ENCODE data around the gene FHL2.

Gene FHL2

DNA sequence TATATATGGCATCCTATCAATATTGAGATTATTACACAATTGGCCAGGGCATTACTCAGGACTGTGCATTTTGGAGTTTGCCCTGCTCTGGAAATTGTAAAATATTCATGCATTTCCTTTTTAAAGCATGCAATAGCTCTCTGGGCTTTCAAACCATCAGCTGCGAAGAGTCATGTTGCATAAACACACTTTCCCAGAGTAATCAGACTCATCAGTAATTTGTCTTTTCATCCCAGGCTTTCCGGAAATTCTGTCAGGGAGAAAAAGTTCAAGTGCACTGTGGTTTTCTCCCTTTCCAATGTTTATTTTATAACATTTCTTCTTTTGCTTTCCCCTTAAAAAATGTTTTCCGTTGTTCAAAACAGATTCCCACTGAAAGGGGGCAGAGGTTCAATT, 38.9 kb upstream of the FHL2 start:
- DNase-seq (ENCODE audit: extremely low read depth, insufficient read length): no peak
- TF ChIP-seq, protein P1, sequence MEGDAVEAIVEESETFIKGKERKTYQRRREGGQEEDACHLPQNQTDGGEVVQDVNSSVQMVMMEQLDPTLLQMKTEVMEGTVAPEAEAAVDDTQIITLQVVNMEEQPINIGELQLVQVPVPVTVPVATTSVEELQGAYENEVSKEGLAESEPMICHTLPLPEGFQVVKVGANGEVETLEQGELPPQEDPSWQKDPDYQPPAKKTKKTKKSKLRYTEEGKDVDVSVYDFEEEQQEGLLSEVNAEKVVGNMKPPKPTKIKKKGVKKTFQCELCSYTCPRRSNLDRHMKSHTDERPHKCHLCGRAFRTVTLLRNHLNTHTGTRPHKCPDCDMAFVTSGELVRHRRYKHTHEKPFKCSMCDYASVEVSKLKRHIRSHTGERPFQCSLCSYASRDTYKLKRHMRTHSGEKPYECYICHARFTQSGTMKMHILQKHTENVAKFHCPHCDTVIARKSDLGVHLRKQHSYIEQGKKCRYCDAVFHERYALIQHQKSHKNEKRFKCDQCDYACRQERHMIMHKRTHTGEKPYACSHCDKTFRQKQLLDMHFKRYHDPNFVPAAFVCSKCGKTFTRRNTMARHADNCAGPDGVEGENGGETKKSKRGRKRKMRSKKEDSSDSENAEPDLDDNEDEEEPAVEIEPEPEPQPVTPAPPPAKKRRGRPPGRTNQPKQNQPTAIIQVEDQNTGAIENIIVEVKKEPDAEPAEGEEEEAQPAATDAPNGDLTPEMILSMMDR (IDR thresholded peaks at IDR 0.05; ENCODE audit: insufficient read depth, low read length, poor library complexity, severe bottlenecking): no peak
- no peak overlapping the region for H3K4me3 ChIP-seq (replicated peaks; ENCODE audit: low read depth, low read length)

DNA sequence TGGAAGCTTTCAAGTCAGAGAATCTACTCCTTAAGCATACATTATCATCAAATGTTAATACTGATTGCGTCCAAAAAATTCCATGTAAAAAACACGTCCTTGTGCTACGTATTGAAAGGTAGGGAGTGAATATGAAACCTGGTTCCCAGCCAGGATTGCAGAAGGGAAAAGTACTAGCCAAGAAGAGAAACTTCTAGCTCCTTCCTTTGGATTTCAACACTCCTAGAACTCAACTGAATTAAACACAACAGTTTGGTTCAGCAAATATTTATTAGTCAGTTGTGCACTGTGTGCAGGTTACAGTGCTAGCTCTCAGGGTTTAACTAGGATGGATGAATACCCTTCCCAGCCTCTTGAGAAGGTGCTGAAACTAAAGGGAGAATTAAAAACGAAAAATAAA, 33.9 kb upstream of the FHL2 start:
- TF ChIP-seq, protein P1 (IDR thresholded peaks at IDR 0.05; ENCODE audit: insufficient read depth, low read length, poor library complexity, severe bottlenecking): no peak
- Histone ChIP-seq H3K27me3 (replicated peaks; ENCODE audit: control insufficient read depth, insufficient read depth, low read length) (no peaks in the 10 kb centered on the region), H3K36me3 (ENCODE audit: control insufficient read depth, insufficient read depth, low read length) (no peaks in the 10 kb centered on the region), H3K4me3 (replicated peaks; ENCODE audit: low read depth, low read length) (no peak overlapping the region)
- DNase-seq (ENCODE audit: extremely low read depth, insufficient read length): no peak

More for the DNA sequence above, 38.9 kb upstream of the FHL2 start:
- Histone ChIP-seq H3K36me3 (ENCODE audit: control insufficient read depth, insufficient read depth, low read length) (no peaks in the 10 kb centered on the region), H3K27me3 (replicated peaks; ENCODE audit: control insufficient read depth, insufficient read depth, low read length) (peaks cover 1% of the 10 kb centered on the region; the same call in 1 of the 2 replicates)

GRCh38 chr2:105432044-105432399, 33.2 kb upstream of the FHL2 start:
- TF ChIP-seq, protein P1 (IDR thresholded peaks at IDR 0.05; ENCODE audit: insufficient read depth, low read length, poor library complexity, severe bottlenecking): no peak
- H3K4me3 ChIP-seq (replicated peaks; ENCODE audit: low read depth, low read length): no peak overlapping the region
- no peaks in the 10 kb centered on the region for H3K36me3 ChIP-seq (ENCODE audit: control insufficient read depth, insufficient read depth, low read length)
- no peak for DNase-seq (ENCODE audit: extremely low read depth, insufficient read length)
- no peaks in the 10 kb centered on the region for H3K27me3 ChIP-seq (replicated peaks; ENCODE audit: control insufficient read depth, insufficient read depth, low read length)

DNA sequence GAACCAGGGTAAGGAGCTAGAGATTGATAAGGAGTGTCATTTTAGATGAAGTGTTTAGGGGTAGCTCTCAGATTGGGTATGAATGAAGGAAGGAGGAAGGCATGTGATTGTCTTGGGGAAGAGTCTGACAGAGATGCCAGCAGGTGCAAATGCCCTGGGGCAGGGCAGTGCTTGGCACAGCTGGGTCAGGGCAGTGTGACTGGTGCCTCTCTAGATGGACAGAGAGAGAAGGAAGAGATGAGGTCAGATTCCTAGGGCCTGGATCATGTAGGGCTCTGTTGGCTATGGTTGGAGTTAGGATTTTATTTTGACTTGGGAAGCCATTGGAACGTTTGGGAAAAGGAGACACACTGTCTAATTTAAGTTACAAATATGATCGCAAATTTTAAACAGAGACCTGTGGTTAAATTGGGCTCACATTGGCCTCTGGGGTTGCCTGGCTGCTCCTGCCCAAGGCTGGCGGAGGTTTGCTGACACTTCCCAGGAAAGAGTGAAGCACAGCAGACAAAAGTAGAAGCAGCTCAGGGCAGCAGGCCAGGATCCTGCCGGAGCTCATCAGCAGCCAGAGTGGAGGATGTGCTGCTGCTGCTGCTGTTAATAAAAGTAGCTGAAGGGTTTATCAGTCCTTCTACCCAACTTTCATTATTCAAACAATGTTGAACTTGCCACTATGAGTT, 32.7 kb upstream of the FHL2 start:
- Histone ChIP-seq H3K36me3 (ENCODE audit: control insufficient read depth, insufficient read depth, low read length) (no peaks in the 10 kb centered on the region), H3K27me3 (replicated peaks; ENCODE audit: control insufficient read depth, insufficient read depth, low read length) (no peaks in the 10 kb centered on the region), H3K4me3 (replicated peaks; ENCODE audit: low read depth, low read length) (no peak overlapping the region)
- no peak for DNase-seq (ENCODE audit: extremely low read depth, insufficient read length)
- TF ChIP-seq, protein P1 (IDR thresholded peaks at IDR 0.05; ENCODE audit: insufficient read depth, low read length, poor library complexity, severe bottlenecking): no peak

DNA sequence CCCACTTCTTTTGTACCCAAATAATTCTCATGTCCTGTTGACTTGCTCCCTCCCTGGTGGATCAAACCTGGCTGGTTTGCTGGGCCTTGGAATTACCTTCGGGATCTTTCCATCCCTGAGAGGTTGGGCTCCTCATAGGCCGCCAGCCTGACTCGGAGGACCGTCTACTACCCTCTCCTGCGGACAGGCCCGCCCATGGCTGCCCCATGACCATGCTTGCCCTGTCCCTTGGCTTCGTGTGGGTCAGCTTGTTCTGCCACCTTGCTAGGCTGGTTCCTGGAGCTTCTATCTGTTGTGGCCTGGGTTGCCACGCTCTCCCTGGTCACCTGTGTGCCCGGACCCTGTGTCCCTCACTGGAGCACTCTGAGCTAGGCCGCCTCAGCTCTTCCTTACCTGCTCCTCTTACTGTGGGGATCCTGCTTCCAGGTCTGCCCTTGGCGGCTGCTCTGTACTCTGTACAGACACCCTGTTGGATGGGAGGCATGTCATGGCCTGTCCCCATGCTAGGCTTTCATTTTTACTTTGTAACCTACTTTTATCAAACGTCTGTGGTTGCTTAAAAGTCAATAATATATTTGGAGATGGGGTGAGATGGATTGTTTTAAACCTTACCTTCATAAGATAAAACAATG, 29.7 kb upstream of the FHL2 start:
- DNase-seq (ENCODE audit: extremely low read depth, insufficient read length): no peak
- TF ChIP-seq, protein P1 (IDR thresholded peaks at IDR 0.05; ENCODE audit: insufficient read depth, low read length, poor library complexity, severe bottlenecking): no peak
- H3K27me3 ChIP-seq (replicated peaks; ENCODE audit: control insufficient read depth, insufficient read depth, low read length): no peaks in the 10 kb centered on the region; the same call in 1 of the 2 replicates
- H3K36me3 ChIP-seq (ENCODE audit: control insufficient read depth, insufficient read depth, low read length): no peaks in the 10 kb centered on the region
- no peak overlapping the region for H3K4me3 ChIP-seq (replicated peaks; ENCODE audit: low read depth, low read length)
